Measurements from ENCODE around the gene ZNF701.
A peak's percentile ranks its signal among the peaks of the same experiment; 100 is the strongest.
"Not testable (repeated sequence)": the region's sequence is repeated elsewhere in the genome, so short reads cannot be mapped to it uniquely, and the experiment has no call there.

Gene ZNF701

GRCh38 chr19:52566588-52566987 lies 3.5 kb upstream of the ZNF701 start:
- DNase-seq (ENCODE audit: low read depth) = no peak

GRCh38 chr19:52567921-52568320 lies 2.2 kb upstream of the ZNF701 start:
- DNase-seq (ENCODE audit: low read depth) = no peak

- DNase-seq (ENCODE audit: low read depth) = not testable (repeated sequence)
Observed at GRCh38 chr19:52569638-52569999, 468 bp upstream of the ZNF701 start.

- no peak for DNase-seq (ENCODE audit: low read depth)
Observed at GRCh38 chr19:52584736-52585440, 14.8 kb downstream of the ZNF701 start.

- DNase-seq (ENCODE audit: low read depth) = no peak
Observed at GRCh38 chr19:52585604-52586003, 15.5 kb downstream of the ZNF701 start.

GRCh38 chr19:52590728-52591127 lies 20.6 kb downstream of the ZNF701 start:
- DNase-seq (ENCODE audit: low read depth) = no peak

- no peak for DNase-seq (ENCODE audit: low read depth)
Observed at GRCh38 chr19:52592301-52592700, 22.2 kb downstream of the ZNF701 start.

- not testable (repeated sequence) for DNase-seq (ENCODE audit: low read depth)
Observed at GRCh38 chr19:52593441-52593840, 23.4 kb downstream of the ZNF701 start.

GRCh38 chr19:52599241-52599640 lies 29.2 kb downstream of the ZNF701 start:
- no peak for DNase-seq (ENCODE audit: low read depth)

- DNase-seq (ENCODE audit: low read depth) = no peak
Observed at GRCh38 chr19:52600639-52601024, 30.5 kb downstream of the ZNF701 start.

GRCh38 chr19:52601025-52601973 lies 31.2 kb downstream of the ZNF701 start:
- DNase-seq (ENCODE audit: low read depth) = peak; percentile 90

GRCh38 chr19:52601974-52602366 lies 31.9 kb downstream of the ZNF701 start:
- not testable (repeated sequence) for DNase-seq (ENCODE audit: low read depth)

GRCh38 chr19:52602941-52603340 lies 32.9 kb downstream of the ZNF701 start:
- DNase-seq (ENCODE audit: low read depth) = no peak

GRCh38 chr19:52603558-52604207 lies 33.6 kb downstream of the ZNF701 start:
- DNase-seq (ENCODE audit: low read depth) = no peak

- DNase-seq (ENCODE audit: low read depth) = no peak
Observed at GRCh38 chr19:52613299-52613906, 43.3 kb downstream of the ZNF701 start.

- DNase-seq (ENCODE audit: low read depth) = no peak
Observed at GRCh38 chr19:52621376-52621775, 51.3 kb downstream of the ZNF701 start.

GRCh38 chr19:52622261-52622660 lies 52.2 kb downstream of the ZNF701 start:
- no peak for DNase-seq (ENCODE audit: low read depth)

- DNase-seq (ENCODE audit: low read depth) = no peak
Observed at GRCh38 chr19:52626915-52627314, 56.8 kb downstream of the ZNF701 start.

GRCh38 chr19:52627441-52627840 lies 57.4 kb downstream of the ZNF701 start:
- not testable (repeated sequence) for DNase-seq (ENCODE audit: low read depth)

GRCh38 chr19:52635786-52636570 lies 65.9 kb downstream of the ZNF701 start:
- no peak for DNase-seq (ENCODE audit: low read depth)
